Vagina (tissue), 2 donors: ENCODE results near the gene TPO.

ENCODE experiments used
- CTCF ChIP-seq, 3 experiments: fragments of 450-650 bp in 2 of 3; fragments of 200-600 bp in 1 of 3; sonication (generic) in 1 of 3; IDR thresholded peaks; one replicate each; pipeline ENCODE4 v1.5.1; 2017 to 2019; ENCODE audit warnings: antibody characterized with exemption in 3 of 3, mild to moderate bottlenecking in 2 of 3, moderate library complexity in 2 of 3
- POLR2AphosphoS5 ChIP-seq, 2 donors: sonication (generic); formaldehyde crosslinking; IDR thresholded peaks; one replicate each; pipeline ENCODE4 v1.9.0; 2017; ENCODE audit warnings: antibody characterized with exemption in 2 of 2, mild to moderate bottlenecking in 2 of 2, low read depth in 1 of 2; ENCODE audit not compliant: insufficient read depth in 1 of 2

DNA sequence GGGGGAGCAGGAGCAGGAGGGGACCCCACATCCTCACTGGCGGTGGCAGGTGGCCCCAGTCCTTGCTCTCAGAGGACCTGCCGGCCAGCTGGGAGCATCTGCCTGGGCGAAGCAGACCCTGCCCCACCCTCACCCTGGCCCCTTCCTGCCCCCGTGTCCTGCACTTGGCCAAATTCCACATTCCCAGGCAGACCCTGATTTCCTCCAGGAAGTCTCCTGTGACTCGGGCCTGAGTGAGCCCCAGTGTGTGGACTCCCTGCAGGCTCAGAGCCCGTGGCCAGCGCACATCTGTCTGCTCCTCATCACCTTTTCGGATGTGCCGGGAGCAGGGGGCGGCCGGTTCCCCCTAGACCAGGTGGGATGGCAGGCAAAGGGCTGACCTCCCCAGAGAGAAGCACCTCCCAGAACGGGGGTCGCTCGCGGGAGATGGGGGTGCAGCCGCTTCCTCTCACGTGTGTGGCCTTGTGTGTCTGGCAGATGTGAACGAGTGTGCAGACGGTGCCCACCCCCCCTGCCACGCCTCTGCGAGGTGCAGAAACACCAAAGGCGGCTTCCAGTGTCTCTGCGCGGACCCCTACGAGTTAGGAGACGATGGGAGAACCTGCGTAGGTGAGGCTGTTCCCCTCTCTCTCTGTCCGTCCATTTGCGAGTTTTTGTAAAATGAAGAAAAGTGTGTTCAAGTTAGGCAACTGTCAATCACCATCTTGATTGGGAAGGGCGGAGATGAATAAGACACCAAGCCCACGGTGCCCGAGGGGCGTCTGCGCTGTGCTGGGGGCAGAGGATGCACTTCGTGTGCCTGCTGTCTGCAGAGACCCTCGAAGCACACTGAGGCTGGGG is 90.4 kb downstream of the TPO start:
- TF ChIP-seq CTCF (IDR thresholded peaks at IDR 0.05) = no peak
- TF ChIP-seq POLR2AphosphoS5 (IDR thresholded peaks at IDR 0.05; ENCODE audit: insufficient read depth in 1 of 2, low read depth in 1 of 2) = no peak
